Karpas-422 (cell line): Measurements from ENCODE around the gene CTBP2. TPM values are rescaled to one million over a fixed set of nuclear protein-coding genes. Genes with fewer than 3 reads are reported as not detected.

Experiments used
- DNase-seq: peaks from one replicate; pipeline ENCODE4 v3.0.0-alpha.2; 2015
- H2AFZ ChIP-seq: fragments of 200-600 bp; sonication (generic); 2 replicates; pipeline ENCODE4 v1.6.1; 2014; ENCODE audit warnings: antibody characterized with exemption, low read length, mixed read lengths
- H3K27ac ChIP-seq: fragments of 200-600 bp; sonication (generic); 2 replicates; pipeline ENCODE4 v1.5.1; 2014; ENCODE audit warnings: mild to moderate bottlenecking, low read length, moderate library complexity
- H3K27me3 ChIP-seq: fragments of 200-600 bp; sonication (generic); 2 replicates; pipeline ENCODE4 v1.6.1; 2014; ENCODE audit warnings: low read length, mixed read lengths
- H3K36me3 ChIP-seq: fragments of 200-600 bp; sonication (generic); 2 replicates; pipeline ENCODE4 v1.6.1; 2014; ENCODE audit warnings: low read length, mixed read lengths; ENCODE audit not compliant: insufficient read depth
- H3K4me1 ChIP-seq: fragments of 200-600 bp; sonication (generic); 2 replicates; pipeline ENCODE4 v1.6.1; 2014; ENCODE audit warnings: mild to moderate bottlenecking, low read length, mixed read lengths
- H3K4me2 ChIP-seq: fragments of 200-600 bp; sonication (generic); 2 replicates; pipeline ENCODE4 v1.6.1; 2014; ENCODE audit warnings: low read length, low read depth, mild to moderate bottlenecking; ENCODE audit not compliant: poor library complexity, severe bottlenecking
- H3K4me3 ChIP-seq: fragments of 200-600 bp; sonication (generic); 2 replicates; pipeline ENCODE4 v1.5.1; 2014; ENCODE audit warnings: mild to moderate bottlenecking, antibody characterized with exemption, low read length, mixed read lengths
- H3K79me2 ChIP-seq: fragments of 200-600 bp; sonication (generic); 2 replicates; pipeline ENCODE4 v1.6.1; 2014; ENCODE audit warnings: mild to moderate bottlenecking, low read length, mixed read lengths
- H3K9ac ChIP-seq: fragments of 200-600 bp; sonication (generic); 2 replicates; pipeline ENCODE4 v1.6.0; 2014; ENCODE audit warnings: low read length
- H3K9me2 ChIP-seq: fragments of 200-600 bp; sonication (generic), shearing (Covaris generic); replicated peaks from 2 replicates; pipeline ENCODE4 v1.6.0; 2014; ENCODE audit warnings: mild to moderate bottlenecking, low read length, moderate library complexity; ENCODE audit not compliant: insufficient read depth
- H3K9me3 ChIP-seq: fragments of 300-700, 200-600 bp; sonication (generic); 2 replicates; pipeline ENCODE4 v1.6.1; 2014; ENCODE audit warnings: low read length, mixed read lengths
- H4K20me1 ChIP-seq: fragments of 200-600 bp; sonication (generic); 2 replicates; pipeline ENCODE4 v1.6.1; 2014; ENCODE audit warnings: mild to moderate bottlenecking, antibody characterized with exemption, low read length, low read depth; ENCODE audit not compliant: insufficient read depth
- total RNA-seq: library from RNA; depleted of rRNA; stranded (reverse); fragments of >200 nt; shearing (Covaris generic); gene quantifications from 2 replicates; pipeline ENCODE4 v1.2.3, GENCODE V29; 2014; ENCODE audit warnings: low replicate concordance

Gene CTBP2
- total RNA-seq, 1 experiment from 2014 or later = 0.15 TPM

GRCh38 chr10:125035136-125035535 is 125.2 kb downstream of the CTBP2 start:
- Histone ChIP-seq H3K36me3 (no peaks in the 10 kb centered on the region), H3K9me2 (no peaks in the 10 kb centered on the region), H3K27me3 (no peaks in the 10 kb centered on the region), H4K20me1 (no peaks in the 10 kb centered on the region), H3K27ac (no peak overlapping the region), H3K79me2 (no peaks in the 10 kb centered on the region), H3K4me2 (no peak overlapping the region), H3K9ac (no peak overlapping the region), H3K4me3 (no peak overlapping the region), H3K4me1 (no peaks in the 10 kb centered on the region), H2AFZ (no peak overlapping the region), H3K9me3 (no peaks in the 10 kb centered on the region)
- no peak for DNase-seq

DNA sequence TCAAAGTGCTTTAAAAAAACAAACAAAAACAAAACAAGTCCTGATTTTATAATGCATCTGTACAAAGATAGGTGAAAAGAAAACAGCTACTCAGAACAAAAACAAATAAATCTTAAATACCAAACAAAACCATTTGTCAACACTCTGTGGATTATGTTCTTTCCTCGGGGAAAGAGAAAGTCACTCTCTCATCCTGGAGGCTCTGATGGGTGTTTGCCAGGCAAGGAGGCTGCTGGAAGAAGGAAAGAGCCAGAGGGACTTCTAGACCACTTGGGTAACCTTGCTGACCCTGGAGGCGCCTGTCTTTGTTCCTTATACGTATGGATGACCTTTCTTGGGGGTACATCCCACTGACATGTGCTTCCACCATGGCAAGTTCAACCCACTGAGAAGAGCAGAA is 125.7 kb downstream of the CTBP2 start:
- H3K27me3 ChIP-seq = no peaks in the 10 kb centered on the region
- no peaks in the 10 kb centered on the region for H4K20me1 ChIP-seq
- no peak overlapping the region for H3K9ac ChIP-seq
- H3K9me2 ChIP-seq = no peaks in the 10 kb centered on the region
- H3K4me1 ChIP-seq = no peaks in the 10 kb centered on the region
- no peak overlapping the region for H3K4me2 ChIP-seq
- no peaks in the 10 kb centered on the region for H3K36me3 ChIP-seq
- H3K79me2 ChIP-seq = no peaks in the 10 kb centered on the region
- DNase-seq = no peak
- no peak overlapping the region for H3K4me3 ChIP-seq
- no peak overlapping the region for H3K27ac ChIP-seq
- no peaks in the 10 kb centered on the region for H3K9me3 ChIP-seq
- H2AFZ ChIP-seq = no peak overlapping the region

GRCh38 chr10:125033146-125033924 is 127.0 kb downstream of the CTBP2 start:
- H3K27ac ChIP-seq = no peak overlapping the region
- no peaks in the 10 kb centered on the region for H4K20me1 ChIP-seq
- H3K4me1 ChIP-seq = no peaks in the 10 kb centered on the region
- no peaks in the 10 kb centered on the region for H3K79me2 ChIP-seq
- H3K27me3 ChIP-seq = no peaks in the 10 kb centered on the region
- H3K36me3 ChIP-seq = no peaks in the 10 kb centered on the region
- H3K9me2 ChIP-seq = no peaks in the 10 kb centered on the region
- H3K9me3 ChIP-seq = no peaks in the 10 kb centered on the region
- no peak overlapping the region for H2AFZ ChIP-seq
- no peak for DNase-seq
- no peak overlapping the region for H3K9ac ChIP-seq
- no peak overlapping the region for H3K4me3 ChIP-seq
- H3K4me2 ChIP-seq = no peak overlapping the region

DNA sequence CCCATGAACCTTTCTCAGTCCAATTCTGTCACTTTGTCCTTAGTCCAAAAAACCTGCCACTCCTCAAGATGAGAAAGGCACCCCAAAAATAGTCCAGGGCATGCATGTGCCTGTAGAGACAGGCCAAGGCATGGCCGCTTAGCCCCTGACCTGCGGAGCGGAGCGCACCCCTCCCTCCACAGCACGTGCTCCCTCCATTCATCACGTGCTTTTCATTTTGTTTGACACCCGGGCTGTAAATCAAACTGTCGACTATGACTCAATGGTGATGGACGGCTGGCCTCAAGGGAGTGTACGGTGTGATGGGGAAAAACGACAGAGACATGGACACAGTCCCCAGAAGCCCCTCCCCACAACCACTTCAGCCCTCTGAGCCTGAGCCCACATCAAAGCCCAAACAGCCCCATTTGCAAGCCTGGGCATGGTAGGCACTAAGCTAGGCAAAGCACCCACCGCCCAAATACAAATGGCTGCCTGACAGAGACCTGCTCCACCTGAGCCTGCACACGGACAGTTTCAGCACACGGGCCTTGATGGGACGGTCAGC is 127.8 kb downstream of the CTBP2 start:
- H3K9ac ChIP-seq = no peak overlapping the region
- no peaks in the 10 kb centered on the region for H3K4me1 ChIP-seq
- no peaks in the 10 kb centered on the region for H3K79me2 ChIP-seq
- no peaks in the 10 kb centered on the region for H3K9me2 ChIP-seq
- H3K27me3 ChIP-seq = no peaks in the 10 kb centered on the region
- H3K9me3 ChIP-seq = no peaks in the 10 kb centered on the region
- no peaks in the 10 kb centered on the region for H3K36me3 ChIP-seq
- no peak overlapping the region for H3K4me3 ChIP-seq
- DNase-seq = no peak
- H3K27ac ChIP-seq = no peak overlapping the region
- H4K20me1 ChIP-seq = no peaks in the 10 kb centered on the region
- no peak overlapping the region for H3K4me2 ChIP-seq
- H2AFZ ChIP-seq = no peak overlapping the region

DNA sequence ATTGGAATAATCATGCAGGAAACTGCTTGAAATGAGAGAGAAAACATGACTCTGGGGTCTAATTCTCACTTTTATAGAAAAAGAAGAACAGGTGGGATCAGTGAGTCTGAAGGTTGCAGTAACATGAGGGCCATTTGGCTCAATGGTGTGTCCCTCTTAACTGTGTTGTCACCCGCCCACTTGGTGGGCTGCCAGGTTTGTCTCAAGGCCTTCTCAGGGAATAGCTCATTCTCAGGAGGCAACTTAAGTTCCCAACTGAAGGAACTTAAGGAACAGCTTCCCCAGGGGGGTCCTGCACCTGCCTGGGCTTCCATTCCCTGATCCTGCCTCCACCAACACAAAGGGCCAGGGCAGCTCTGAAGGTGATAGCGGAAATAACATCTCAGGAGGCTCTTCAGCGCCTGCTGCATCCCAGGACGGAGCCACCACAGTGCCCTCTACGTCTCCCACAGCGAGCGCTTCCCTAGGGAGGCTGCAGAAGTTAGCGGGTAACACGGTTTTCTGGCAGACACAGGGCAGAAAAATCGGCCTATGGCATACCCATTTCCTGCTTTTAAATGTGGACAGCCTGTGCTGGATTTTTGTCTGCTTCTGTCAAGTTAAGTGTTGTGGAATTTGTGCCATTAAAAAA is 129.7 kb downstream of the CTBP2 start:
- no peak overlapping the region for H3K9ac ChIP-seq
- no peak overlapping the region for H2AFZ ChIP-seq
- DNase-seq = peak; percentile 61
- peaks cover 5% of the 10 kb centered on the region for H3K4me1 ChIP-seq
- H3K9me2 ChIP-seq = no peaks in the 10 kb centered on the region
- H3K27ac ChIP-seq = no peak overlapping the region
- no peaks in the 10 kb centered on the region for H3K27me3 ChIP-seq
- no peaks in the 10 kb centered on the region for H3K79me2 ChIP-seq
- H3K36me3 ChIP-seq = no peaks in the 10 kb centered on the region
- no peak overlapping the region for H3K4me3 ChIP-seq
- H3K4me2 ChIP-seq = no peak overlapping the region
- no peaks in the 10 kb centered on the region for H4K20me1 ChIP-seq
- H3K9me3 ChIP-seq = no peaks in the 10 kb centered on the region

DNA sequence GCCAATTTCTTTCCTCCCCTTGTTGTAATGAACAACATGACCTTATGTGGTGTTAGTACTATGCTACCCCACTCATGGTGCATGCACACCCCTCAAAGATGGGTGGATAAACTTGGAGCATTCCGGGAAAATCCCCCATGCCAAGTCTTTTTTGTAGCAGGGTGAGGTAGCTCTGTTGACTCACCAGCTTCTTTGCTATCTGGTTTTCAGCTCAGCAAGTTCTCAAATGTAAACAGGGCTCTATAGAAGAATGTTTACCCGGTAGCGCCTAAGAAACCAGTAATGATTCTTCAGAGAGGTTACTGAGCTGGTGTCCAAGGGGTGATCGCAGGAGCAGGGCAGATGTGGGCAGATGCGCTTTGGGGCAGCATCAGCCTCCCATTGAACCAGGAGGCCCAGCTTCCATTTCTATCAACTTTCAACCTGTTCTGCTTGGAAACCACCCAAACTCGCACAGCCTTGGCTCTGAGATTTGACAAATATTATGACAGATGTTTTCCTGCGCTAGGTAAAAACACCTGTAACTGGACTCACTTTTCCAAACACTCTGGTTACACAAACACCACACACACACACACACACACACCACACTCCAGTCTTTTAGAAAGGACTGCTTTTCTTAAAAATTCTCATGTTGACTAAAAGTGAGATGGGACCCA is 130.7 kb downstream of the CTBP2 start:
- no peaks in the 10 kb centered on the region for H3K79me2 ChIP-seq

GRCh38 chr10:125027871-125028869 is 132.2 kb downstream of the CTBP2 start:
- DNase-seq = no peak
- Histone ChIP-seq H3K4me3 (no peak overlapping the region), H3K9me3 (no peaks in the 10 kb centered on the region), H3K4me2 (no peak overlapping the region), H3K4me1 (peaks cover 28% of the 10 kb centered on the region), H3K27me3 (no peaks in the 10 kb centered on the region), H3K27ac (no peak overlapping the region), H2AFZ (no peak overlapping the region), H3K36me3 (no peaks in the 10 kb centered on the region), H4K20me1 (no peaks in the 10 kb centered on the region), H3K9me2 (no peaks in the 10 kb centered on the region), H3K79me2 (no peaks in the 10 kb centered on the region), H3K9ac (no peak overlapping the region)

More for the DNA sequence above, 130.7 kb downstream of the CTBP2 start:
- Histone ChIP-seq H3K4me2 (no peak overlapping the region), H3K4me1 (peaks cover 14% of the 10 kb centered on the region), H3K36me3 (no peaks in the 10 kb centered on the region), H4K20me1 (no peaks in the 10 kb centered on the region), H3K4me3 (no peak overlapping the region), H2AFZ (no peak overlapping the region), H3K27me3 (no peaks in the 10 kb centered on the region), H3K9ac (no peak overlapping the region), H3K9me3 (no peaks in the 10 kb centered on the region), H3K9me2 (no peaks in the 10 kb centered on the region), H3K27ac (no peak overlapping the region)
- DNase-seq = no peak
